ENCODE data around the gene LAMC1.

Gene LAMC1

GRCh38 chr1:183023146-183023600 lies at the start of gene LAMC1:
LAMC1 (plus strand) TSS chr1:183023420; CDS start chr1:183023717, 297 bp downstream.
- in situ Hi-C loops (cut with HindIII; ENCODE audit: low sequenced_read_pairs) = no loop called here

GRCh38 chr1:182974506-182975191 lies 48.6 kb upstream of the LAMC1 start:
- in situ Hi-C loops (cut with HindIII; ENCODE audit: low sequenced_read_pairs) = no loop called here

- in situ Hi-C loops (cut with HindIII; ENCODE audit: low sequenced_read_pairs) = no loop called here
These were observed 45.7 kb upstream of the LAMC1 start for GRCh38 chr1:182977480-182977879.

- in situ Hi-C loops (cut with HindIII; ENCODE audit: low sequenced_read_pairs) = no loop called here
These were observed 44.9 kb upstream of the LAMC1 start for GRCh38 chr1:182978151-182978853.

GRCh38 chr1:182984138-182984537 lies 39.1 kb upstream of the LAMC1 start:
- in situ Hi-C loops (cut with HindIII; ENCODE audit: low sequenced_read_pairs) = no loop called here

GRCh38 chr1:182984621-182985020 lies 38.6 kb upstream of the LAMC1 start:
- in situ Hi-C loops (cut with HindIII; ENCODE audit: low sequenced_read_pairs) = no loop called here

- in situ Hi-C loops (cut with HindIII; ENCODE audit: low sequenced_read_pairs) = no loop called here
These were observed 37.3 kb upstream of the LAMC1 start for GRCh38 chr1:182985876-182986275.

GRCh38 chr1:182990413-182991144 lies 32.6 kb upstream of the LAMC1 start:
- in situ Hi-C loops (cut with HindIII; ENCODE audit: low sequenced_read_pairs) = no loop called here

GRCh38 chr1:182993746-182994145 lies 29.5 kb upstream of the LAMC1 start:
- in situ Hi-C loops (cut with HindIII; ENCODE audit: low sequenced_read_pairs) = no loop called here

- in situ Hi-C loops (cut with HindIII; ENCODE audit: low sequenced_read_pairs) = no loop called here
These were observed 27.3 kb upstream of the LAMC1 start for GRCh38 chr1:182995894-182996293.

GRCh38 chr1:182996816-182997215 lies 26.4 kb upstream of the LAMC1 start:
- in situ Hi-C loops (cut with HindIII; ENCODE audit: low sequenced_read_pairs) = no loop called here

GRCh38 chr1:182998482-182998881 lies 24.7 kb upstream of the LAMC1 start:
- in situ Hi-C loops (cut with HindIII; ENCODE audit: low sequenced_read_pairs) = no loop called here

- in situ Hi-C loops (cut with HindIII; ENCODE audit: low sequenced_read_pairs) = no loop called here
These were observed 22.9 kb upstream of the LAMC1 start for GRCh38 chr1:183000167-183000962.

- in situ Hi-C loops (cut with HindIII; ENCODE audit: low sequenced_read_pairs) = no loop called here
These were observed 21.0 kb upstream of the LAMC1 start for GRCh38 chr1:183002267-183002666.

GRCh38 chr1:183002797-183003196 lies 20.4 kb upstream of the LAMC1 start:
- in situ Hi-C loops (cut with HindIII; ENCODE audit: low sequenced_read_pairs) = no loop called here

GRCh38 chr1:183003203-183003602 lies 20.0 kb upstream of the LAMC1 start:
- in situ Hi-C loops (cut with HindIII; ENCODE audit: low sequenced_read_pairs) = no loop called here

GRCh38 chr1:183004141-183004540 lies 19.1 kb upstream of the LAMC1 start:
- in situ Hi-C loops (cut with HindIII; ENCODE audit: low sequenced_read_pairs) = no loop called here

- in situ Hi-C loops (cut with HindIII; ENCODE audit: low sequenced_read_pairs) = no loop called here
These were observed 11.4 kb upstream of the LAMC1 start for GRCh38 chr1:183011859-183012258.

- in situ Hi-C loops (cut with HindIII; ENCODE audit: low sequenced_read_pairs) = no loop called here
These were observed 10.8 kb upstream of the LAMC1 start for GRCh38 chr1:183012301-183012994.

- in situ Hi-C loops (cut with HindIII; ENCODE audit: low sequenced_read_pairs) = no loop called here
These were observed 4.0 kb upstream of the LAMC1 start for GRCh38 chr1:183019139-183019740.

Data from endothelial cell of hepatic sinusoid (primary cell).